Mesenteric fat pad (tissue), 1 donor: Measurements from ENCODE around the gene SAMD4B. TPM values are rescaled to one million over a fixed set of nuclear protein-coding genes. Genes with fewer than 3 reads are reported as not detected.
A peak's percentile ranks its signal among the peaks of the same experiment; 100 is the strongest.
"Not testable (repeated sequence)": the region's sequence is repeated elsewhere in the genome, so short reads cannot be mapped to it uniquely, and the experiment has no call there.

Experiments used
- DNase-seq: peaks from one replicate; pipeline ENCODE4 v3.0.0-alpha.2; 2020; ENCODE audit warnings: low spot score
- long read RNA-seq: library from polyadenylated mRNA; unstranded; transcript quantifications from one replicate; pipeline ENCODE4 v2.0.0, GENCODE V29; 2020
- total RNA-seq: library from RNA; stranded (reverse); fragmentation: NEBNext Ultra II Directional; extraction: Animal tissue kit (Norgen Biotek cat#: 25700); gene quantifications from one replicate; pipeline ENCODE4 v1.2.1, GENCODE V29; 2021
- donor health status: DM: yes; HTN: yes; CAD: no.

Gene SAMD4B
- 82.3 TPM for total RNA-seq
- long read RNA-seq, transcript SAMD4B-211 (1 exons, 2,690 nt) = major isoform, 6 of 64 reads
- long read RNA-seq, partial matches to known transcripts = 22 of 64 reads
- long read RNA-seq, other reads (novel, unspliced or antisense) = 35 of 64 reads

- DNase-seq = peak; percentile 100
Measured at GRCh38 chr19:39341719-39342604, at the start of gene SAMD4B. Gene SAMD4B (plus strand): TSS chr19:39342421. CDS start chr19:39356894, 14,473 bp downstream.

DNA sequence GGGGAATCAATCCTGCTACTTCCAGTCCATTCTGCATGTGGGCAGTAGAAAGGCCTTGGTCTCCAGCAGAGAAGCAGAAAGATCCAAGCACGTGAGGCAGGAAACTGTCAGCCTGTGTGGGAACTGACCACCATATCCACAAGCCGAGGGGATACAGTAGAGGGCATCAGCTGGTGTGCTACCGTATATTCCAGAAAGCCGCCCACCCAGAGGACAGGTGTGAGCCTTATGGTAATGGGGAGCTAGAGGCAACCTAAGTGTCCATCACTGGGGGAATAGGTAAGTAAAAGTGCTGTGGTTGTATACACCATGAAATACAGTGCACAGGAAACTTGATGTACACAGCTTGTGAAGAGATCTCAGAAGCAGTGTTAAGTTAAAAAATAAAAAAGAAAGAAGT, 48.8 kb upstream of the SAMD4B start:
- DNase-seq = no peak

- DNase-seq = no peak
Measured at GRCh38 chr19:39296055-39296645, 46.1 kb upstream of the SAMD4B start, which contains the start of gene IFNL1. Gene IFNL1 (plus strand): TSS chr19:39296407. CDS start chr19:39296422, 15 bp downstream.

- no peak for DNase-seq
Measured at GRCh38 chr19:39296906-39297305, 45.3 kb upstream of the SAMD4B start.

GRCh38 chr19:39297931-39298634, 44.1 kb upstream of the SAMD4B start:
- DNase-seq = no peak

DNA sequence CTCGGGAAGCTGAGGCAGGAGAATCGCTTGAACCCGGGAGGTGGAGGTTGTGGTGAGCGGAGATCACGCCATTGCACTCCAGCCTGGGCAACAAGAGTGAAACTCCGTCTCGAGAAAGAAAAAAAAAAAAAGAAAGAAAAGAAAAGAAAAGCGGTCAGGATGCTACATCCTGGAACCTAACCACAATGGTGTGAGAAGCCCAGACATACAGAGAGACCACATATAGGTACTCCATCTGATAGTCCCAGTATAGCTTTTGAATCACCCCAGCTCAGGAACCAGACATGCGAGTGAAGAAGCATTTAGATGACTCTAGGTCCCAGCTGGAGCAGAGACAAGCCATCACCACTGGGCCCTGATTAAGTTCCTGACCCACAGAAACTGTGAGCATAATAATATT, 42.8 kb upstream of the SAMD4B start:
- no peak for DNase-seq

- DNase-seq = no peak
Measured at GRCh38 chr19:39299832-39300231, 42.4 kb upstream of the SAMD4B start.

DNA sequence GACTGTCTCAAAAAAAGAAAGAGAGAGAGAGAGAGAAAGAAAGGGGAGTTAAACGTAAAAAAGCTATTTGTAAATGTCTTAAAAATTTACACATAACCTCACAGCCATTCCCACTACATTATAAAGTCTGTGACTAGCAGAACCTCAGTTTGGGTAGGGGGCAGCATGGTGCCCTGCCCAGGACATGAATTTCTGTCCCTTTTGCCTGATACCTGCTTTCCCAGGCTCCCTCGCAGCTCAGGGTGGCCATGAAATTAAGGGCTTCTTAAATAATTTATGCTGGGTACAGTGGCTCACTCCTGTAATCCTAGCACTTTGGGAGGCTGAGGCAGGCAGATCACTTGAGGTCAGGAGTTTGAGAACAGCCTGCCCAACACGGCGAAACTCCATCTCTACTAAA, 41.2 kb upstream of the SAMD4B start:
- DNase-seq = no peak

GRCh38 chr19:39301562-39301961, 40.7 kb upstream of the SAMD4B start:
- no peak for DNase-seq

DNA sequence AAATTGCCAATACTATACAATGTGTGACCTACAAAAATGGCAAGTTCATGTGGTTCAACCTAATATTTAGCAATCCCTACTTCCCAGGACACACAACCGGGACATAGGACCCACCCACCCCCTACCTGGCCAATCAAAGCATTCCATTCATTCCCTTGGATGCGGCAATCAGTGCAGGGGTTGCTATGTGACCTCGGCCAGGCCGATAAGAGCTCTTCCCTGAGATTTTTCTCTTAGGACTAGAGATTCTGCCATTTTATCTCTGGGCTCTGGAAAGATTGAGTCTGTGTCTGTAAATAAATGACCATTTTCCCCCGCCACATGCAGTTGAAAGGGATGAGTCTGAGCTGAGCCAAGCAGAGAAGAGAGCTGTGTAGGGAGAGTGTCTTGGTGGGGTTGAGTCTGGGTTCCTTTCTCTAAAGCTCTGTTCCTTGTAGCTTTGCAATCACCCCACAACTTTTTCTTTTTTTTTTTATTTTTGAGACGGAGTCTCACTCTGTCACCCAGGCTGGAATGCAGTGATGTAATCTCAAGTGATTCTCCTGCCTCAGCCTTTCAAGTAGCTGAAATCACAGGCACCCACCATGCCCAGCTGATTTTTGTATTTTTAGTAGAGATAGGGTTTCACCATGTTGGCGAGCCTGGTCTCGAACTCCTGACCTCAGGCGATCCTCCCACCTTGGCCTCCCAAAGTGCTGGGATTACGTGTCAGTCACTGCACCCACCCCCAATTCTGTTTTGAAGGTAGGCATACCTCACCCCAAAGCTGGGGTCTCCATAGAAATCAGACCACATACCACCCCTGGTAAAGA, 38.6 kb upstream of the SAMD4B start:
- DNase-seq = no peak

DNA sequence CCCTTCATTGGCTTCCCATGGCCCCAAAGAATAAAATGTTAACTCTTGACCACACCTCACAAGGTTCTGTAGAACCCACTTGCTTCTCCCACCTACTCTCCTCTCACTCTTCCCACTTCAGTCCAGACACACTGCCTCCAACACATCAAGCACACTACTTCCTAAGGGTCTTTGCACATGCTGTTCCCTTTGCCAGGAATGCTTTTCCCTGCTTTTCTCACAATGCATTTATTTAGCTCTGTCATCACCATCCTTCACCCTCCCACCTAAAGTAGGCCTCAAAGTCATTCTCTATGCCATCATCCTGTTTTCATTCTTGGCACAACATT, 38.1 kb upstream of the SAMD4B start:
- DNase-seq = no peak

GRCh38 chr19:39304701-39305571, 37.3 kb upstream of the SAMD4B start:
- DNase-seq = no peak

DNA sequence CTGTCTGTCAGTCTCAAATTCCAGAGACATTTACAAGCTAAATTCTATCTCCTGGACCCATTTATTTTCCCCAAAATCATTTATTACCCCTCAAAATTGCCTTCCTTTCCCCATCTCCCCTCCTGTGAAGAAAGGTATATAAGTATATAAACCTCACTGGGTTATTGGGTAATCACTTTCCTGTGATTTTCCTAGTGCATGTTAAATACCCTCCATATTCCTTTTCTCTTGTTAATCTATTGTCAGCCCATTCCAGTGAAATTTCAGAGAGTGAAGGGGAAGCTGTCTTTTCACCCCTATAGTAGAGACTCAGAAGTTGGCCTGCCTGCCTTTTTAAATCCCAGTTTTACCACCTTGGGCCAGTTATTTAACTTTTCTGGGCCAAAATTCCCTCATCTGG, 36.1 kb upstream of the SAMD4B start:
- DNase-seq = no peak

DNA sequence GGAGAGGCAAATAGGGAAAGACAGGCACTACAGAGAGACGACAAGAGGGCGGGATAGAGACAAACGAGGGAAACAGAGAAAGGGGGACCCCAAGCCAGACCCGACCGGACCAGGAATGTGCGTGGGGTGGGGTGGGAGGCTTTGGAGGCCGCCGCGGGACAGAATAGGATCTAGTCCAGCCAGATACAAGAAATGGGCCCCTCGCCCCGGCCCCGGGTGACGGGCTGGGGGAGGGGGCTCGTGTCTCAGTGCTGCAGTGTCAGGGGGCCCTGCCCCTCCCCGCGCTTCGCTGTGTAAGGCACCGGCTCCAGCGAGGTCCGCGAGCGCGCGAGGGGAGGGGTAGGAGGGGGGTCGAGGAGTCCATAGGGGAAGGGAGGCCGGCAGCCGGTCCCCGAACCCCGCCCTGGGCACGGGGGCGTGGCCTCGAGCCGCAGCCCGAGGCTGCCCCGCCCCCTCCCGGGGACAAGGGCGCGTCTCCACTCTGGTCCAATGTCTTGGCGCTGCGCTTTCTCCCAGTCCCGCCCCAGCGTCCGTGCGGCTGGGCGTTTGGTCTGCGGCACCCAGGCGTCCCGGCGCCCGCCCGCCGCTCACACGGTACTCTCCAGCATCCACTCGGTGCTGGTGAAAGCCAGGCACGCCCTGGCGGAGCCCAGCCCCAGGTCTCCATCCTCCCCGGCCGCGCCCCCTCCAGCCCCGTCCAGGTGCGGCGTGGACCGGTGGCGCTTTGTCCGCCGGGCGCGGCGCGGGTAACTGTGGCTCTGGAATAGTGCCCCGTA, 35.0 kb upstream of the SAMD4B start:
- no peak for DNase-seq

DNA sequence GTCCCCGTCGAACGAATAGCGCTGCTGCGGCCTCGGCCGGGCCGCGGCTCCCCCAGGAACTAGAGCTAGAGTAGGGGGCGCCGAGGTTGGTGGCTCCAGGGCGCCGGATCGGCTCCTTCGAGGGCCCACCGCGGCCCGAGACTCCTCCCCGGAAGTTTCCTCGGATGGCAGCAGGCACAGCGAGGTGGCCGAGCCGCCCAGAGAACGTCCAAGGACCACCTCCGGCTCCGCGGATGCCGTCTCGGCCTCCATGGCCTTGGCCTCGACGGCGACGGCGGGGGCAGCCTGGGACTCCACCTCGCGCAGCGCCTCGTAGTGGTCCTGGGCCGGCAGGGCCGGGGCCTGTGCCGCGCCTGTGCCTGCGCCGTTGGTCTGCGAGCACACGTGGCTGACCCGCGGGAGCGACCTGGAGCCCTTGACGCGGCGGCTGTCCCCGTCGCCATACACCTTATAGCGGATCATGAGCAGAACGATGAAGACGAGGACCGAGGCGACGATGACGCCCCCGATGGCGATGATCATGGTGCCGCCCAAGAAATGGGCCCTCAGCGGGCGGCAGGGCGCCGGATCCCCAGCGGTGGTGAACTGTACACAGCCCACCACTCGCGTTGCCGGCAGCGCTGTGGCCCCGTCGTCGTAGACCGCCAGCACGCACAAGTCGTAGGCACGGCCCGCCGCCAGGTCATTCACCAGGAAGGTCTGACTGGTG, 34.2 kb upstream of the SAMD4B start:
- no peak for DNase-seq

GRCh38 chr19:39308531-39309304, 33.5 kb upstream of the SAMD4B start:
- no peak for DNase-seq

DNA sequence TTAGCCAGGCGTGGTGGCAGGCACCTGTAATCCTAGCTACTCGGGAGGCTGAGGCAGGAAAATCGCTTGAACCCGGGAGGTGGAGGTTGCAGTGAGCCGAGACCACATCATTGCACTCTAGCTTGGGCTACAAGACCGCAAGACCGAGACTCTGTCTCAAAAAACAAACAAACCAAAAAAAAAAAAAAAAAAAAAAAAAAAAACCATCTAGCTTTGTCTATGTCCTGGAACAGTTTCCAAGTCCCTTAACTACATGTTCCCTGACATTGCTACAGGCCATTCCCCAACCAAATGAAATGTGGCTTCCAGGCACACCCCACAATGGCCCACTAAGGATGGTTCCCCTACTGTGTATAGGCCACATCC, 32.9 kb upstream of the SAMD4B start:
- DNase-seq = not testable (repeated sequence)
